Uterus (tissue), 2 donors: ENCODE results near the gene ZFP36L2.

Experiments
- CTCF ChIP-seq, 4 experiments: fragments of 200-600 bp in 2 of 4; fragments of 450-650 bp in 2 of 4; sonication (generic) in 2 of 4; IDR thresholded peaks; one replicate each; pipeline ENCODE4 v1.5.1; 2016 to 2019; ENCODE audit warnings: antibody characterized with exemption in 4 of 4, mild to moderate bottlenecking in 2 of 4, moderate library complexity in 1 of 4
- POLR2A ChIP-seq, 2 donors: fragments of 450-650 bp; IDR thresholded peaks; one replicate each; pipeline ENCODE4 v1.6.1; 2016; ENCODE audit warnings: antibody characterized with exemption in 2 of 2, mild to moderate bottlenecking in 1 of 2, moderate library complexity in 1 of 2

GRCh38 chr2:43228756-43229659 is 2.6 kb upstream of the ZFP36L2 start:
- TF ChIP-seq CTCF (IDR thresholded peaks at IDR 0.05) (peak in 1 of 4 experiments; percentile 6), POLR2A (IDR thresholded peaks at IDR 0.05) (no peak)
